ENCODE data around the gene CD1D. TPM values are rescaled to one million over a fixed set of nuclear protein-coding genes. Genes with fewer than 3 reads are reported as not detected.

Gene CD1D
- total RNA-seq = 2.7 TPM

DNA sequence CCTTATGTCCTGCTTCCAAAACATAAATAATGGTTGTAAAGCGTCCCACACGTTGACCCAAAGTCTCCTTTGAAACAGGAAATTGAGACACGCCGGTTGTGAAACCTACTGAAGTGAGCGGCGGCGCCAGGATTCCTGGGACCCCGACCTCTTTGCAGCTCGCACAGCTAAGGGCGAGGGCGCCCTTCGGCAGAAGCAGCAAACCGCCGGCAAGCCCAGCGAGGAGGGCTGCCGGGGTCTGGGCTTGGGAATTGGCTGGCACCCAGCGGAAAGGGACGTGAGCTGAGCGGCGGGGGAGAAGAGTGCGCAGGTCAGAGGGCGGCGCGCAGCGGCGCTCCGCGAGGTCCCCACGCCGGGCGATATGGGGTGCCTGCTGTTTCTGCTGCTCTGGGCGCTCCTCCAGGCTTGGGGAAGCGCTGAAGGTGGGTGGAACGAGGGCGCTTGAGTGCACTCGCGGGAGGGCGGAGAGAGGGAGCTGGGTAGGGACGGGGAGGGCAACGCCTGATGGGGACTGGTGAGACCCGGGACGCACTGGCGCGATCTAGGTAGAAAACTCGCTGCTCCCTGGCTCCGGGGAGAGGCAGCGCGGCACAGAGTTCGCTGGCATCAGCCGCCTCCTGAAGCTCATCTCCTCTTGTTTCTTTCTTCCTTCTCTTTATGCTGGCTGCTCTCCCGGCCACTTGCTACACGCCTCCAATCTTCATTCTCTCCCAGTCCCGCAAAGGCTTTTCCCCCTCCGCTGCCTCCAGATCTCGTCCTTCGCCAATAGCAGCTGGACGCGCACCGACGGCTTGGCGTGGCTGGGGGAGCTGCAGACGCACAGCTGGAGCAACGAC lies at the start of gene CD1D:
TSS of gene CD1D (plus strand) at position 155 of the 836 bp plus-strand sequence. CDS start at position 362, 207 bp downstream.

Other genes starting within 250 kb of the CD1D start
- gene KIRREL1, start 187.2 kb upstream of the CD1D start, total RNA-seq = 80.8 TPM
- gene CD1A, start 73.5 kb downstream of the CD1D start, total RNA-seq = not detected
- gene CD1C, start 109.0 kb downstream of the CD1D start, total RNA-seq = 1.4 TPM
- not detected for gene CD1B, start 150.6 kb downstream of the CD1D start, total RNA-seq
- not detected for gene CD1E, start 173.0 kb downstream of the CD1D start, total RNA-seq
- gene OR10T2, start 218.6 kb downstream of the CD1D start, total RNA-seq = not detected
- not detected for gene OR10K2, start 245.3 kb downstream of the CD1D start, total RNA-seq

All from camera-type eye (tissue), 1 donor.